Measurements from ENCODE around the gene METTL1.

GRCh38 chr12:57720606-57721595 lies 51.0 kb downstream of the METTL1 start:
- TF ChIP-seq CTCF (IDR thresholded peaks at IDR 0.05) (no peak), POLR2A (IDR thresholded peaks at IDR 0.05) (no peak)

Data from heart left ventricle (tissue), 13 donors.